NCI-H2081 treated with DMSO at 0.1 percent for 48 hours (cell line): ENCODE results near the gene NTN1.
"Not testable (repeated sequence)": the region's sequence is repeated elsewhere in the genome, so short reads cannot be mapped to it uniquely, and the experiment has no call there.

Source experiments
- DNase-seq: peaks from one replicate; lab custom pipeline; 2025; lab: John Stamatoyannopoulos, UW

NTN1 gene

GRCh38 chr17:9021158-9021991 lies at the start of gene NTN1:
Gene NTN1, plus strand, starts transcription at chr17:9021510. Its CDS starts 864 bp downstream, at chr17:9022374.
- DNase-seq, result no peak

- no peak for DNase-seq
Measured at GRCh38 chr17:8975091-8975725, 46.1 kb upstream of the NTN1 start.

- no peak for DNase-seq
Measured at GRCh38 chr17:8976638-8977037, 44.7 kb upstream of the NTN1 start.

- no peak for DNase-seq
Measured at GRCh38 chr17:8979715-8980114, 41.6 kb upstream of the NTN1 start.

GRCh38 chr17:8981443-8981842 lies 39.9 kb upstream of the NTN1 start:
- no peak for DNase-seq

- not testable (repeated sequence) for DNase-seq
Measured at GRCh38 chr17:8984225-8984624, 37.1 kb upstream of the NTN1 start.

GRCh38 chr17:8985054-8985701 lies 36.1 kb upstream of the NTN1 start:
- no peak for DNase-seq

- DNase-seq, result no peak
Measured at GRCh38 chr17:8986295-8986694, 35.0 kb upstream of the NTN1 start.

GRCh38 chr17:8988263-8988935 lies 32.9 kb upstream of the NTN1 start:
- not testable (repeated sequence) for DNase-seq

- no peak for DNase-seq
Measured at GRCh38 chr17:8991514-8992285, 29.6 kb upstream of the NTN1 start.

GRCh38 chr17:8994319-8994718 lies 27.0 kb upstream of the NTN1 start:
- DNase-seq, result no peak

- no peak for DNase-seq
Measured at GRCh38 chr17:8995711-8996110, 25.6 kb upstream of the NTN1 start.

- DNase-seq, result no peak
Measured at GRCh38 chr17:8997994-8998628, 23.2 kb upstream of the NTN1 start.

GRCh38 chr17:9001559-9001958 lies 19.8 kb upstream of the NTN1 start:
- no peak for DNase-seq

- no peak for DNase-seq
Measured at GRCh38 chr17:9002227-9002605, 19.1 kb upstream of the NTN1 start.

- DNase-seq, result no peak
Measured at GRCh38 chr17:9002606-9003354, 18.5 kb upstream of the NTN1 start.

- no peak for DNase-seq
Measured at GRCh38 chr17:9003355-9004131, 17.8 kb upstream of the NTN1 start.

GRCh38 chr17:9004132-9004960 lies 17.0 kb upstream of the NTN1 start:
- DNase-seq, result no peak

- no peak for DNase-seq
Measured at GRCh38 chr17:9004961-9005285, 16.4 kb upstream of the NTN1 start.
